ENCODE data around the gene ZFP37. TPM values are rescaled to one million over a fixed set of nuclear protein-coding genes. Genes with fewer than 3 reads are reported as not detected.
A peak's percentile ranks its signal among the peaks of the same experiment; 100 is the strongest.

ZFP37 gene
- total and polyA plus RNA-seq, 2 experiments from 2014 or later, result 2.3 to 5.6 TPM

DNA sequence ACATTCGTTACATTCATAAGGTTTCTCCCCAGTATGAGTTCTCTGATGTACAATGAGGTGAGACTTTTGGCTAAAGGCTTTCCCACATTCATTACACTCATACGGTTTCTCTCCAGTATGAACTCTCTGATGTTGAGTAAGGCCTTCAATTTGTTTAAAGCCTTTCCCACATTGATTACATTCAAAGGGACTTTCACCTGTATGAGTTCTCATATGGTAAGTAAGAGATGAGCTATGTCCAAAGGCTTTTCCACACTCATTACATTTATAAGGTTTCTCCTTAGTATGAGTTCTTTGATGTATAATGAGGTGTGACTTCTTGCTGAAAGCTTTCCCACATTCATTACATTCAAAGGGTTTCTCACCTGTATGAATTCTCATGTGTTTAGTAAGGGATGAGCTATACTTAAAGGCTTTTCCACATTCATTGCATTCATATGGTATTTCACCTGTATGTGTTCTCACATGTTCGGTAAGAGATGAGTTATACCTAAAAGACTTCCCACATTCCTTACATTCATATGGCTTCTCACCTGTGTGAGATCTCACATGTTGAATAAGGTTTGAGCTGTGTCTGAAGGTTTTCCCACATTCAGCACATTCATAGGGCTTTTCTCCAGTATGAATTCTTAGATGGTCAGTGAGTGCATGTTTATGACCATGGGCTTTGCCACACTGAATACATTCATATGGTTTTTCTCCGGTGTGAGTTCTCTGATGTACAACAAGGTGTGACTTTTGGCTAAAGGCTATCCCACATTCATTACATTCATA lies 13.5 kb downstream of the ZFP37 start:
- Histone ChIP-seq H3K27ac (ENCODE audit: low read depth) (no peak overlapping the region), H3K4me2 (no peak overlapping the region), H3K27me3 (ENCODE audit: insufficient read depth) (no peaks in the 10 kb centered on the region), H2AFZ (no peak overlapping the region), H3K36me3 (ENCODE audit: insufficient read depth) (peaks cover 55% of the 10 kb centered on the region), H3K9me2 (ENCODE audit: insufficient read depth) (no peaks in the 10 kb centered on the region), H3K79me2 (replicated peaks; ENCODE audit: insufficient read depth) (no peaks in the 10 kb centered on the region), H3F3A (replicated peaks; ENCODE audit: low read depth) (no peaks in the 10 kb centered on the region; the same call in 1 of the 2 replicates), H3K4me1 (ENCODE audit: insufficient read depth) (no peaks in the 10 kb centered on the region), H3K4me3 (no peak overlapping the region), H4K20me1 (replicated peaks; ENCODE audit: insufficient read depth) (no peaks in the 10 kb centered on the region)
- TF ChIP-seq, protein P1, sequence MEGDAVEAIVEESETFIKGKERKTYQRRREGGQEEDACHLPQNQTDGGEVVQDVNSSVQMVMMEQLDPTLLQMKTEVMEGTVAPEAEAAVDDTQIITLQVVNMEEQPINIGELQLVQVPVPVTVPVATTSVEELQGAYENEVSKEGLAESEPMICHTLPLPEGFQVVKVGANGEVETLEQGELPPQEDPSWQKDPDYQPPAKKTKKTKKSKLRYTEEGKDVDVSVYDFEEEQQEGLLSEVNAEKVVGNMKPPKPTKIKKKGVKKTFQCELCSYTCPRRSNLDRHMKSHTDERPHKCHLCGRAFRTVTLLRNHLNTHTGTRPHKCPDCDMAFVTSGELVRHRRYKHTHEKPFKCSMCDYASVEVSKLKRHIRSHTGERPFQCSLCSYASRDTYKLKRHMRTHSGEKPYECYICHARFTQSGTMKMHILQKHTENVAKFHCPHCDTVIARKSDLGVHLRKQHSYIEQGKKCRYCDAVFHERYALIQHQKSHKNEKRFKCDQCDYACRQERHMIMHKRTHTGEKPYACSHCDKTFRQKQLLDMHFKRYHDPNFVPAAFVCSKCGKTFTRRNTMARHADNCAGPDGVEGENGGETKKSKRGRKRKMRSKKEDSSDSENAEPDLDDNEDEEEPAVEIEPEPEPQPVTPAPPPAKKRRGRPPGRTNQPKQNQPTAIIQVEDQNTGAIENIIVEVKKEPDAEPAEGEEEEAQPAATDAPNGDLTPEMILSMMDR (conservative IDR thresholded peaks at IDR 0.05; ENCODE audit: low read depth in 2 of 2), result no peak
- TF ChIP-seq, protein P2, sequence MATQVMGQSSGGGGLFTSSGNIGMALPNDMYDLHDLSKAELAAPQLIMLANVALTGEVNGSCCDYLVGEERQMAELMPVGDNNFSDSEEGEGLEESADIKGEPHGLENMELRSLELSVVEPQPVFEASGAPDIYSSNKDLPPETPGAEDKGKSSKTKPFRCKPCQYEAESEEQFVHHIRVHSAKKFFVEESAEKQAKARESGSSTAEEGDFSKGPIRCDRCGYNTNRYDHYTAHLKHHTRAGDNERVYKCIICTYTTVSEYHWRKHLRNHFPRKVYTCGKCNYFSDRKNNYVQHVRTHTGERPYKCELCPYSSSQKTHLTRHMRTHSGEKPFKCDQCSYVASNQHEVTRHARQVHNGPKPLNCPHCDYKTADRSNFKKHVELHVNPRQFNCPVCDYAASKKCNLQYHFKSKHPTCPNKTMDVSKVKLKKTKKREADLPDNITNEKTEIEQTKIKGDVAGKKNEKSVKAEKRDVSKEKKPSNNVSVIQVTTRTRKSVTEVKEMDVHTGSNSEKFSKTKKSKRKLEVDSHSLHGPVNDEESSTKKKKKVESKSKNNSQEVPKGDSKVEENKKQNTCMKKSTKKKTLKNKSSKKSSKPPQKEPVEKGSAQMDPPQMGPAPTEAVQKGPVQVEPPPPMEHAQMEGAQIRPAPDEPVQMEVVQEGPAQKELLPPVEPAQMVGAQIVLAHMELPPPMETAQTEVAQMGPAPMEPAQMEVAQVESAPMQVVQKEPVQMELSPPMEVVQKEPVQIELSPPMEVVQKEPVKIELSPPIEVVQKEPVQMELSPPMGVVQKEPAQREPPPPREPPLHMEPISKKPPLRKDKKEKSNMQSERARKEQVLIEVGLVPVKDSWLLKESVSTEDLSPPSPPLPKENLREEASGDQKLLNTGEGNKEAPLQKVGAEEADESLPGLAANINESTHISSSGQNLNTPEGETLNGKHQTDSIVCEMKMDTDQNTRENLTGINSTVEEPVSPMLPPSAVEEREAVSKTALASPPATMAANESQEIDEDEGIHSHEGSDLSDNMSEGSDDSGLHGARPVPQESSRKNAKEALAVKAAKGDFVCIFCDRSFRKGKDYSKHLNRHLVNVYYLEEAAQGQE (IDR thresholded peaks at IDR 0.05; ENCODE audit: unreplicated experiment), result no peak
- TF ChIP-seq CREB1 (CRISPR knock-in tag; IDR thresholded peaks at IDR 0.05; ENCODE audit: low read depth) (no peak), JUNB (IDR thresholded peaks at IDR 0.05; ENCODE audit: unreplicated experiment) (no peak), EZH2 (IDR thresholded peaks at IDR 0.05; ENCODE audit: low read depth, unreplicated experiment) (no peak), EZH2phosphoT487 (IDR thresholded peaks at IDR 0.05; ENCODE audit: unreplicated experiment) (no peak), ZNF331 (CRISPR knock-in tag; IDR thresholded peaks at IDR 0.05; ENCODE audit: low read depth) (no peak), NANOG (IDR thresholded peaks at IDR 0.05; ENCODE audit: borderline replicate concordance) (no peak)
- TF ChIP-seq, protein P3, sequence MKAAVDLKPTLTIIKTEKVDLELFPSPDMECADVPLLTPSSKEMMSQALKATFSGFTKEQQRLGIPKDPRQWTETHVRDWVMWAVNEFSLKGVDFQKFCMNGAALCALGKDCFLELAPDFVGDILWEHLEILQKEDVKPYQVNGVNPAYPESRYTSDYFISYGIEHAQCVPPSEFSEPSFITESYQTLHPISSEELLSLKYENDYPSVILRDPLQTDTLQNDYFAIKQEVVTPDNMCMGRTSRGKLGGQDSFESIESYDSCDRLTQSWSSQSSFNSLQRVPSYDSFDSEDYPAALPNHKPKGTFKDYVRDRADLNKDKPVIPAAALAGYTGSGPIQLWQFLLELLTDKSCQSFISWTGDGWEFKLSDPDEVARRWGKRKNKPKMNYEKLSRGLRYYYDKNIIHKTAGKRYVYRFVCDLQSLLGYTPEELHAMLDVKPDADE (IDR thresholded peaks at IDR 0.05), result no peak
- TF ChIP-seq, protein P4, sequence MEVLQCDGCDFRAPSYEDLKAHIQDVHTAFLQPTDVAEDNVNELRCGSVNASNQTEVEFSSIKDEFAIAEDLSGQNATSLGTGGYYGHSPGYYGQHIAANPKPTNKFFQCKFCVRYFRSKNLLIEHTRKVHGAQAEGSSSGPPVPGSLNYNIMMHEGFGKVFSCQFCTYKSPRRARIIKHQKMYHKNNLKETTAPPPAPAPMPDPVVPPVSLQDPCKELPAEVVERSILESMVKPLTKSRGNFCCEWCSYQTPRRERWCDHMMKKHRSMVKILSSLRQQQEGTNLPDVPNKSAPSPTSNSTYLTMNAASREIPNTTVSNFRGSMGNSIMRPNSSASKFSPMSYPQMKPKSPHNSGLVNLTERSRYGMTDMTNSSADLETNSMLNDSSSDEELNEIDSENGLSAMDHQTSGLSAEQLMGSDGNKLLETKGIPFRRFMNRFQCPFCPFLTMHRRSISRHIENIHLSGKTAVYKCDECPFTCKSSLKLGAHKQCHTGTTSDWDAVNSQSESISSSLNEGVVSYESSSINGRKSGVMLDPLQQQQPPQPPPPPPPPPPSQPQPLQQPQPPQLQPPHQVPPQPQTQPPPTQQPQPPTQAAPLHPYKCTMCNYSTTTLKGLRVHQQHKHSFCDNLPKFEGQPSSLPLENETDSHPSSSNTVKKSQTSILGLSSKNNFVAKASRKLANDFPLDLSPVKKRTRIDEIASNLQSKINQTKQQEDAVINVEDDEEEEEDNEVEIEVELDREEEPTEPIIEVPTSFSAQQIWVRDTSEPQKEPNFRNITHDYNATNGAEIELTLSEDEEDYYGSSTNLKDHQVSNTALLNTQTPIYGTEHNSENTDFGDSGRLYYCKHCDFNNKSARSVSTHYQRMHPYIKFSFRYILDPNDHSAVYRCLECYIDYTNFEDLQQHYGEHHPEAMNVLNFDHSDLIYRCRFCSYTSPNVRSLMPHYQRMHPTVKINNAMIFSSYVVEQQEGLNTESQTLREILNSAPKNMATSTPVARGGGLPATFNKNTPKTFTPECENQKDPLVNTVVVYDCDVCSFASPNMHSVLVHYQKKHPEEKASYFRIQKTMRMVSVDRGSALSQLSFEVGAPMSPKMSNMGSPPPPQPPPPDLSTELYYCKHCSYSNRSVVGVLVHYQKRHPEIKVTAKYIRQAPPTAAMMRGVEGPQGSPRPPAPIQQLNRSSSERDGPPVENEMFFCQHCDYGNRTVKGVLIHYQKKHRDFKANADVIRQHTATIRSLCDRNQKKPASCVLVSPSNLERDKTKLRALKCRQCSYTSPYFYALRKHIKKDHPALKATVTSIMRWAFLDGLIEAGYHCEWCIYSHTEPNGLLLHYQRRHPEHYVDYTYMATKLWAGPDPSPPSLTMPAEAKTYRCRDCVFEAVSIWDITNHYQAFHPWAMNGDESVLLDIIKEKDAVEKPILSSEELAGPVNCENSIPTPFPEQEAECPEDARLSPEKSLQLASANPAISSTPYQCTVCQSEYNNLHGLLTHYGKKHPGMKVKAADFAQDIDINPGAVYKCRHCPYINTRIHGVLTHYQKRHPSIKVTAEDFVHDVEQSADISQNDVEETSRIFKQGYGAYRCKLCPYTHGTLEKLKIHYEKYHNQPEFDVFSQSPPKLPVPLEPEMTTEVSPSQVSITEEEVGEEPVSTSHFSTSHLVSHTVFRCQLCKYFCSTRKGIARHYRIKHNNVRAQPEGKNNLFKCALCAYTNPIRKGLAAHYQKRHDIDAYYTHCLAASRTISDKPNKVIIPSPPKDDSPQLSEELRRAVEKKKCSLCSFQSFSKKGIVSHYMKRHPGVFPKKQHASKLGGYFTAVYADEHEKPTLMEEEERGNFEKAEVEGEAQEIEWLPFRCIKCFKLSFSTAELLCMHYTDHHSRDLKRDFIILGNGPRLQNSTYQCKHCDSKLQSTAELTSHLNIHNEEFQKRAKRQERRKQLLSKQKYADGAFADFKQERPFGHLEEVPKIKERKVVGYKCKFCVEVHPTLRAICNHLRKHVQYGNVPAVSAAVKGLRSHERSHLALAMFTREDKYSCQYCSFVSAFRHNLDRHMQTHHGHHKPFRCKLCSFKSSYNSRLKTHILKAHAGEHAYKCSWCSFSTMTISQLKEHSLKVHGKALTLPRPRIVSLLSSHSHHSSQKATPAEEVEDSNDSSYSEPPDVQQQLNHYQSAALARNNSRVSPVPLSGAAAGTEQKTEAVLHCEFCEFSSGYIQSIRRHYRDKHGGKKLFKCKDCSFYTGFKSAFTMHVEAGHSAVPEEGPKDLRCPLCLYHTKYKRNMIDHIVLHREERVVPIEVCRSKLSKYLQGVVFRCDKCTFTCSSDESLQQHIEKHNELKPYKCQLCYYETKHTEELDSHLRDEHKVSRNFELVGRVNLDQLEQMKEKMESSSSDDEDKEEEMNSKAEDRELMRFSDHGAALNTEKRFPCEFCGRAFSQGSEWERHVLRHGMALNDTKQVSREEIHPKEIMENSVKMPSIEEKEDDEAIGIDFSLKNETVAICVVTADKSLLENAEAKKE (CRISPR knock-in tag; IDR thresholded peaks at IDR 0.05), result no peak
- Mint-ChIP-seq H3K36me3 (ENCODE audit: low read depth) (peaks cover 80% of the 10 kb centered on the region), H3K27me3 (ENCODE audit: insufficient read depth, low read depth, poor library complexity) (peaks cover 3% of the 10 kb centered on the region), H3K4me3 (no peak overlapping the region), H3K4me1 (no peaks in the 10 kb centered on the region), H3K27ac (no peak overlapping the region), H3K9me3 (peaks cover 95% of the 10 kb centered on the region)
- peak; percentile 4 for DNase-seq (ENCODE audit: low spot score)
- ATAC-seq, result no peak

Data from GM23338 (cell line).